Stimulated activated CD4-positive, alpha-beta T cell treated with anti-CD3 and anti-CD28 coated beads, Interleukin-1b, Interleukin-23, amount 100 ng/mL, for 4 hours (primary cell): ENCODE data around the gene CD7.

ENCODE experiments used
- DNase-seq, 2 donors: peaks; one replicate each; pipeline ENCODE4 v3.0.0-alpha.2; 2020; ENCODE audit warnings: low read depth in 2 of 2

CD7 gene

GRCh38 chr17:82314727-82315605 lies 2.4 kb downstream of the CD7 start:
- DNase-seq, result no peak

GRCh38 chr17:82314012-82314726 lies 3.2 kb downstream of the CD7 start:
- DNase-seq, result no peak

- DNase-seq, result no peak
These were observed 4.0 kb downstream of the CD7 start for GRCh38 chr17:82313195-82314011.

- DNase-seq, result no peak
These were observed 5.4 kb downstream of the CD7 start for GRCh38 chr17:82311971-82312370.

GRCh38 chr17:82310877-82311276 lies 6.5 kb downstream of the CD7 start:
- DNase-seq, result no peak

- DNase-seq, result no peak
These were observed 7.5 kb downstream of the CD7 start for GRCh38 chr17:82309656-82310570.

- DNase-seq, result no peak
These were observed 11.6 kb downstream of the CD7 start for GRCh38 chr17:82305727-82306300.

GRCh38 chr17:82304826-82305726 lies 12.3 kb downstream of the CD7 start:
- DNase-seq, result no peak

- no peak for DNase-seq
These were observed 13.2 kb downstream of the CD7 start for GRCh38 chr17:82303944-82304808.

- DNase-seq, result no peak
These were observed 14.1 kb downstream of the CD7 start for GRCh38 chr17:82302991-82303943.

- DNase-seq, result no peak
These were observed 14.8 kb downstream of the CD7 start for GRCh38 chr17:82302568-82302963.

GRCh38 chr17:82301916-82302567 lies 15.4 kb downstream of the CD7 start:
- peak in 1 of 2 donors; percentile 53 for DNase-seq

- DNase-seq, result no peak
These were observed 16.0 kb downstream of the CD7 start for GRCh38 chr17:82301300-82301915.

- DNase-seq, result peak in 1 of 2 donors; percentile 65
These were observed 16.6 kb downstream of the CD7 start for GRCh38 chr17:82300707-82301270.

GRCh38 chr17:82300228-82300627 lies 17.2 kb downstream of the CD7 start:
- no peak for DNase-seq

- no peak for DNase-seq
These were observed 18.0 kb downstream of the CD7 start for GRCh38 chr17:82299452-82299851.
